ENCODE data around the gene KIAA0753. TPM values are rescaled to one million over a fixed set of nuclear protein-coding genes. Genes with fewer than 3 reads are reported as not detected.

KIAA0753 gene
- total and polyA plus RNA-seq, 10 of the 15 experiments (the other 5 are each of a cell fraction or from before 2014, with no cell fraction given): 2.2 to 15.2 (median 7.7) TPM

DNA sequence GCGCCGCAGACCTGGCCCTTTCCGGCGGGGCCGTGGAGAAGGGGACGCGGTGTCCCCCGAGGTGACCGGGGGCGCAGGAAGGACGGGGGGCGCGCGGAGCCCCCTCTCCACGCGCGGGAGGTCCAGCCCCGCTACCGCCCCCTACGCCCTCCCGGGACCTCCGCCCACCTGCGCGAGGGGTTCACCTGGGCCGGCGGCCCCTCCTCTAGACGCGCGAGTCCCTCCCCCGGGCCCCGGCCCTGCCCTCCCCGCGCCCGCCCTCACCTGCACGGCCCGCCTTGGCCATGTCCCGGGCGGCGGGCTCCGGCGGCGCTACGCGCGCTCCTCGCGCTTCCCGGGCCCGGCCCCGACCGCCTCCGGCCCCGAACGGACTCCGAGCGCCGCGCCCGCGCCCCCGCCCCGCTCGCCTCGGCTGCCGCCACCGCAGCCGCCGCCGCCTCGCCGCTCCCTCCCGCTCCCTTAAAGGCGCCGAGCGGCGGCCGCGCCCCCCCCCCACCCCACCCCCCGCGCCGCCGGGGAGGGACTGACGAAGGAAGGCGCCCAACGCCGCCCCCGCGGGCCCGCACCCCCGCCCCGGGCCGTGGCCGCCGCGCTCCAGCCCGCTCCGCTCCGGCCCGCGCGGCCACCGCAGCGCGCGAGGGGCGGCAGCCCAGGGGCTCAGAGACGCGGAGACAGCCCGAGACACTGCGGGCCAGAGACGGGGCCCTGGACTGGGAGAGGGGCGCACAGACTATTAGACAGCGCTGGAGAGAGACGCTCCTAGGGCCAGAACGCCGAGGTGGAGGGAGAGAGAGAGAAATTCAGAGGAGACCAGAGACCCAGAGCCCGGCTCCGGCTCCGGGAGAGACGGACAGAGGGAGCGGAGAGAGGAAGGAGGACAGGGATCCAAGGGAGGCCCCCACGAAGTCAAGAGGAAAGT is 84.1 kb downstream of the KIAA0753 start, which contains the start of gene PITPNM3:
Gene PITPNM3, minus strand, starts transcription at position 435 of the 919 bp plus-strand sequence. Its CDS starts 149 bp downstream, at position 286.
- intact Hi-C loops (cut with micrococcal nuclease; ENCODE audit: unreplicated experiment): no loop called here
- no peak within 1 kb of the TSS for H2AFZ ChIP-seq (ENCODE audit: control insufficient read depth, low read depth, low read length)
- ATAC-seq (no peak), FAIRE-seq (no peak), DNase-seq (ENCODE audit: low read depth, low spot score) (no peak)
- H3K4me3 ChIP-seq: no peak within 1 kb of the TSS
- RAD21 ChIA-PET (ENCODE audit: unreplicated experiment): no interaction called here
- H3K79me2 ChIP-seq (ENCODE audit: control insufficient read depth, insufficient read depth, low read length): no peaks in the 10 kb centered on the region
- TF ChIP-seq, protein P1, sequence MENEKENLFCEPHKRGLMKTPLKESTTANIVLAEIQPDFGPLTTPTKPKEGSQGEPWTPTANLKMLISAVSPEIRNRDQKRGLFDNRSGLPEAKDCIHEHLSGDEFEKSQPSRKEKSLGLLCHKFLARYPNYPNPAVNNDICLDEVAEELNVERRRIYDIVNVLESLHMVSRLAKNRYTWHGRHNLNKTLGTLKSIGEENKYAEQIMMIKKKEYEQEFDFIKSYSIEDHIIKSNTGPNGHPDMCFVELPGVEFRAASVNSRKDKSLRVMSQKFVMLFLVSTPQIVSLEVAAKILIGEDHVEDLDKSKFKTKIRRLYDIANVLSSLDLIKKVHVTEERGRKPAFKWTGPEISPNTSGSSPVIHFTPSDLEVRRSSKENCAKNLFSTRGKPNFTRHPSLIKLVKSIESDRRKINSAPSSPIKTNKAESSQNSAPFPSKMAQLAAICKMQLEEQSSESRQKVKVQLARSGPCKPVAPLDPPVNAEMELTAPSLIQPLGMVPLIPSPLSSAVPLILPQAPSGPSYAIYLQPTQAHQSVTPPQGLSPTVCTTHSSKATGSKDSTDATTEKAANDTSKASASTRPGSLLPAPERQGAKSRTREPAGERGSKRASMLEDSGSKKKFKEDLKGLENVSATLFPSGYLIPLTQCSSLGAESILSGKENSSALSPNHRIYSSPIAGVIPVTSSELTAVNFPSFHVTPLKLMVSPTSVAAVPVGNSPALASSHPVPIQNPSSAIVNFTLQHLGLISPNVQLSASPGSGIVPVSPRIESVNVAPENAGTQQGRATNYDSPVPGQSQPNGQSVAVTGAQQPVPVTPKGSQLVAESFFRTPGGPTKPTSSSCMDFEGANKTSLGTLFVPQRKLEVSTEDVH (IDR thresholded peaks at IDR 0.05; ENCODE audit: low read depth, partially characterized antibody): no peak
- TF ChIP-seq REST (IDR thresholded peaks at IDR 0.05; ENCODE audit: low read depth, low read length): no peak
- in situ Hi-C loops (cut with MboI): no loop called here
- 0 out of 2 replicates have a peak within 1 kb of the TSS, but pooled peaks have one; percentile 9 for H3K4me2 ChIP-seq (ENCODE audit: control insufficient read depth, insufficient read depth)
- no peak within 1 kb of the TSS for H3K9ac ChIP-seq (ENCODE audit: control insufficient read depth, insufficient read depth, low read length)
- H3K9me3 ChIP-seq (replicated peaks; ENCODE audit: control insufficient read depth, insufficient read depth, low read length): no peaks in the 10 kb centered on the region
- SMC1A ChIA-PET (ENCODE audit: uncharacterized antibody, unreplicated experiment): no interaction called here
- no peaks in the 10 kb centered on the region for H3K4me1 ChIP-seq (ENCODE audit: control insufficient read depth, insufficient read depth, low read length)
- POLR2A ChIA-PET: no interaction called here
- BruUV-seq (replicated peaks): no TSS peak
- WGBS (ENCODE audit: insufficient coverage, insufficient replicate concordance, low lambda C conversion rate, missing lambda C conversion rate): 8% methylated on average over 23 of the region's 122 CpGs
- H3K36me3 ChIP-seq (ENCODE audit: control insufficient read depth in 2 of 2, insufficient read depth in 2 of 2, low read length in 1 of 2): no peaks in the 10 kb centered on the region
- H3K27ac ChIP-seq (ENCODE audit: control insufficient read depth, insufficient read depth): no peak within 1 kb of the TSS
- CTCF ChIA-PET: no interaction called here
- H3K27me3 ChIP-seq (replicated peaks in 1 of 2; ENCODE audit: control insufficient read depth in 2 of 2, insufficient read depth in 2 of 2, low read length in 1 of 2): peaks cover 11 to 21% of the 10 kb centered on the region in 2 experiments; a peak in 3 of 4 replicates
- H4K20me1 ChIP-seq (ENCODE audit: control insufficient read depth, insufficient read depth): no peaks in the 10 kb centered on the region; the same call in 1 of the 2 replicates
